Transverse colon (tissue), 4 donors: ENCODE data around the gene ABCA7. TPM values are rescaled to one million over a fixed set of nuclear protein-coding genes. Genes with fewer than 3 reads are reported as not detected.
"Not testable (repeated sequence)": the region's sequence is repeated elsewhere in the genome, so short reads cannot be mapped to it uniquely, and the experiment has no call there.

Source experiments
- DNase-seq: peaks from one replicate; pipeline ENCODE4 v3.0.0-alpha.2; 2019
- H3K27ac ChIP-seq, 4 donors: fragments of 200-600 bp; sonication (generic); 2 replicates each; pipeline ENCODE4 v1.5.1; 2016 to 2018; ENCODE audit warnings: inconsistent platforms in 4 of 4
- H3K27me3 ChIP-seq: fragments of 200-600 bp; sonication (generic); 2 replicates; pipeline ENCODE4 v1.5.1; 2017; ENCODE audit warnings: inconsistent platforms
- H3K36me3 ChIP-seq, 4 donors: fragments of 200-600 bp; sonication (generic); 2 replicates each; pipeline ENCODE4 v1.5.1; 2017 to 2019; ENCODE audit warnings: inconsistent platforms in 4 of 4
- H3K4me1 ChIP-seq, 4 donors: fragments of 200-600 bp; sonication (generic); 2 replicates each; pipeline ENCODE4 v1.5.1; 2017 to 2020; ENCODE audit warnings: inconsistent platforms in 4 of 4
- H3K4me3 ChIP-seq, 4 donors: fragments of 200-600 bp; sonication (generic); 1 replicate in 1 of 4; 2 replicates in 3 of 4; pipeline versions ENCODE4 v1.5.1 to v1.6.1; 2017 to 2019; ENCODE audit warnings: inconsistent platforms in 4 of 4
- H3K9me3 ChIP-seq, 2 donors: fragments of 200-600 bp; sonication (generic); 2 replicates each; pipeline ENCODE4 v1.5.1; 2017 to 2019; ENCODE audit warnings: inconsistent platforms in 2 of 2
- CTCF ChIP-seq, 5 experiments: fragments of 200-600 bp in 3 of 5; fragments of 450-650 bp in 2 of 5; sonication (generic) in 3 of 5; IDR thresholded peaks; 1 replicate in 2 of 5; 2 replicates in 3 of 5; pipeline ENCODE4 v1.5.1; 2016 to 2017; ENCODE audit warnings: antibody characterized with exemption in 5 of 5, inconsistent platforms in 3 of 5, mild to moderate bottlenecking in 2 of 5, moderate library complexity in 1 of 5
- EP300 ChIP-seq: sonication (generic); formaldehyde crosslinking; IDR thresholded peaks from one replicate; pipeline ENCODE4 v1.6.1; 2017; ENCODE audit warnings: antibody characterized with exemption, low read depth
- POLR2A ChIP-seq: fragments of 450-650 bp; IDR thresholded peaks from one replicate; pipeline ENCODE4 v1.6.1; 2016; ENCODE audit warnings: antibody characterized with exemption, mild to moderate bottlenecking, moderate library complexity
- POLR2AphosphoS5 ChIP-seq, 3 donors: sonication (generic); formaldehyde crosslinking; IDR thresholded peaks; one replicate each; pipeline ENCODE4 v1.6.1; 2016; ENCODE audit warnings: antibody characterized with exemption in 3 of 3
- WGBS, 2 donors: methylation state at CpG; one replicate each; pipeline ENCODE4 v1.1.5; 2018; ENCODE audit warnings: low coverage in 1 of 2; 5-methylcytosine and 5-hydroxymethylcytosine counted together
- in situ Hi-C, 4 donors: fragments of 200-750 bp; cut with MboI; loops; one replicate each; pipeline versions ENCODE4 v1.15.0 to v1.15.1; 2017; ENCODE audit warnings: low sequenced_read_pairs in 3 of 4, low pct_ligation_motif_present in 1 of 4, low pct_unique_long_range_greater_than_20kb in 1 of 4
- intact Hi-C: fragments of 100-400 bp; cut with DNase I; formaldehyde crosslinking; loops from one replicate; pipeline ENCODE4 v1.15.1; 2023; ENCODE audit warnings: low total_unique reads
- total RNA-seq, 4 donors: library from RNA; depleted of rRNA; stranded (reverse); fragments of >200 nt; gene quantifications; one replicate each; pipeline ENCODE4 v1.1.0, GENCODE V29; 2016

Gene ABCA7
- total RNA-seq, 4 donors from 2014 or later, result 47.1 to 128 (median 82.0) TPM

- Histone ChIP-seq H3K36me3 (no peaks in the 10 kb centered on the region), H3K4me1 (peaks cover 47 to 57% (median 53%) of the 10 kb centered on the region in 4 donors), H3K4me3 (peak overlapping the region; percentile 46 to 100 (median 76)), H3K27ac (peak overlapping the region; percentile 2 to 95 (median 94)), H3K9me3 (no peaks in the 10 kb centered on the region), H3K27me3 (no peaks in the 10 kb centered on the region)
- TF ChIP-seq CTCF (IDR thresholded peaks at IDR 0.05), result no peak
- TF ChIP-seq POLR2AphosphoS5 (IDR thresholded peaks at IDR 0.05), result no peak
- TF ChIP-seq EP300, result no peak
- no peak for TF ChIP-seq POLR2A
- intact Hi-C loops (no loop called here), in situ Hi-C loops (no loop called here)
- no peak for DNase-seq
- WGBS, 2 donors, result 41% methylated on average over 15 of the region's 18 CpGs; no CpG with 5 or more reads in 1 of the 2 donors
These were observed 20.3 kb upstream of the ABCA7 start for GRCh38 chr19:1019616-1019961.

- in situ Hi-C loops, result no loop called here
- Histone ChIP-seq H3K4me1 (peaks cover 47 to 57% (median 51%) of the 10 kb centered on the region in 4 donors), H3K27ac (peak overlapping the region; percentile 92 to 98 (median 95)), H3K4me3 (peak overlapping the region; percentile 46 to 100 (median 76)), H3K36me3 (no peaks in the 10 kb centered on the region), H3K27me3 (no peaks in the 10 kb centered on the region), H3K9me3 (no peaks in the 10 kb centered on the region)
- intact Hi-C loops, result loop anchor here (10.0 kb wide), 1 partner anchor 225 kb away; the partner anchor contains the start of genes ATP5F1D and MIDN
- no peak for DNase-seq
- TF ChIP-seq CTCF (IDR thresholded peaks at IDR 0.05) (no peak), EP300 (no peak), POLR2A (no peak), POLR2AphosphoS5 (IDR thresholded peaks at IDR 0.05) (no peak)
- 2% methylated on average over 56 of the region's 60 CpGs; no CpG with 5 or more reads in 1 of the 2 donors for WGBS, 2 donors
These were observed 19.7 kb upstream of the ABCA7 start for GRCh38 chr19:1019980-1020867.

- peak within 1 kb of the TSS; percentile 92 to 98 (median 95) for H3K27ac ChIP-seq
These were observed 19.0 kb upstream of the ABCA7 start, which contains the start of gene TMEM259 for GRCh38 chr19:1020868-1021425. TMEM259 (minus strand) TSS chr19:1021123; CDS start chr19:1020996, 127 bp downstream.

GRCh38 chr19:1023883-1024188 lies 16.1 kb upstream of the ABCA7 start:
- in situ Hi-C loops, result not testable (repeated sequence)
- H3K27ac ChIP-seq, result peak overlapping the region in 1 of 4 donors; percentile 92

More at GRCh38 chr19:1020868-1021425, 19.0 kb upstream of the ABCA7 start, which contains the start of gene TMEM259:
- intact Hi-C loops (loop anchor here (10.0 kb wide), 1 partner anchor 224 kb away; the partner anchor contains the start of genes ATP5F1D and MIDN), in situ Hi-C loops (no loop called here)
- no peaks in the 10 kb centered on the region for H3K36me3 ChIP-seq
- peaks cover 44 to 56% (median 48%) of the 10 kb centered on the region in 4 donors for H3K4me1 ChIP-seq
- TF ChIP-seq EP300 (no peak), POLR2A (peak; percentile 68), CTCF (IDR thresholded peaks at IDR 0.05) (no peak), POLR2AphosphoS5 (IDR thresholded peaks at IDR 0.05) (peak in 2 of 3 donors; percentile 40 to 83)
- H3K4me3 ChIP-seq, result peak within 1 kb of the TSS; percentile 46 to 100 (median 76)
- no peaks in the 10 kb centered on the region for H3K9me3 ChIP-seq
- peak; percentile 98 for DNase-seq
- no peaks in the 10 kb centered on the region for H3K27me3 ChIP-seq
- WGBS, 2 donors, result 0% methylated on average over 2 to 37 of the region's 68 CpGs

GRCh38 chr19:1025080-1025479 lies 14.8 kb upstream of the ABCA7 start:
- WGBS, 2 donors, result 67 to 84% methylated on average over 2 to 6 of the region's 6 CpGs
- peaks cover 14 to 46% (median 36%) of the 10 kb centered on the region in 4 donors for H3K4me1 ChIP-seq
- H3K36me3 ChIP-seq, H3K4me3 ChIP-seq, in situ Hi-C loops, DNase-seq, H3K9me3 ChIP-seq, H3K27me3 ChIP-seq: not testable (repeated sequence)
- peak overlapping the region; percentile 14 to 97 (median 92) for H3K27ac ChIP-seq
- intact Hi-C loops, result loop anchor here (10.0 kb wide), 1 partner anchor 220 kb away; the partner anchor contains the start of genes ATP5F1D and MIDN

More at GRCh38 chr19:1023883-1024188, 16.1 kb upstream of the ABCA7 start:
- H3K4me1 ChIP-seq, result peaks cover 17 to 45% (median 39%) of the 10 kb centered on the region in 4 donors
- not testable (repeated sequence) for H3K27me3 ChIP-seq, H3K9me3 ChIP-seq, H3K4me3 ChIP-seq, DNase-seq, H3K36me3 ChIP-seq
- intact Hi-C loops, result loop anchor here (10.0 kb wide), 1 partner anchor 221 kb away; the partner anchor contains the start of genes ATP5F1D and MIDN
- WGBS, 2 donors, result 48 to 59% methylated on average over 2 to 5 of the region's 5 CpGs
